ENCODE results near the gene PAX8. TPM values are rescaled to one million over a fixed set of nuclear protein-coding genes. Genes with fewer than 3 reads are reported as not detected.
A peak's percentile ranks its signal among the peaks of the same experiment; 100 is the strongest.

Gene PAX8
- total and polyA plus RNA-seq, 8 donors = 0.28 to 6.5 (median 1.1) TPM; not detected in 3

DNA sequence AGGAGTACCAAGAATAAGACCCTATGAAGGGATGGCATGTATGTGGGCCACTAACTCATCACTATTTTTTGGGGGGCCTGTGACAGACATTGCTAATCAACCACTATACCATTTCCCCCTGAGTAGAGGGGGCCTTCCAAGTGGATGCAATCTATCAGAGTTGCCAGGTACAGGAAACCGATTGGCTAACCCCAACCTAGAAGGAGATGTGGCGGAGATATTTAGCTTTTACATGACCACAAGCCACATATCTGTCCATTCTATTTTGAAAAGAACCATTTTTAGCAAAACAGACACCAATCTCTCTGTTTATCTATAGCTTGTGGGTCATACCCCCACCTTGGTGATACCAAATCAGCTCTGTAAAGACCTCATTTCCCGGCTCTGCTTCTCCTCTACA lies 51.0 kb downstream of the PAX8 start:
- Histone ChIP-seq H3K4me1 (peaks cover 21 to 59% (median 42%) of the 10 kb centered on the region in 4 donors), H3K27me3 (no peaks in the 10 kb centered on the region), H3K4me3 (no peak overlapping the region), H3K9me3 (no peaks in the 10 kb centered on the region), H3K27ac (peak overlapping the region in 4 of 5 donors; percentile 45 to 77 (median 52)), H3K36me3 (no peaks in the 10 kb centered on the region)
- 66 to 79% (median 74%) methylated on average over 3 of the region's 3 CpGs for WGBS, 5 donors
- intact Hi-C loops (cut with DNase I; ENCODE audit: low total_unique reads) = no loop called here
- TF ChIP-seq, protein P1, sequence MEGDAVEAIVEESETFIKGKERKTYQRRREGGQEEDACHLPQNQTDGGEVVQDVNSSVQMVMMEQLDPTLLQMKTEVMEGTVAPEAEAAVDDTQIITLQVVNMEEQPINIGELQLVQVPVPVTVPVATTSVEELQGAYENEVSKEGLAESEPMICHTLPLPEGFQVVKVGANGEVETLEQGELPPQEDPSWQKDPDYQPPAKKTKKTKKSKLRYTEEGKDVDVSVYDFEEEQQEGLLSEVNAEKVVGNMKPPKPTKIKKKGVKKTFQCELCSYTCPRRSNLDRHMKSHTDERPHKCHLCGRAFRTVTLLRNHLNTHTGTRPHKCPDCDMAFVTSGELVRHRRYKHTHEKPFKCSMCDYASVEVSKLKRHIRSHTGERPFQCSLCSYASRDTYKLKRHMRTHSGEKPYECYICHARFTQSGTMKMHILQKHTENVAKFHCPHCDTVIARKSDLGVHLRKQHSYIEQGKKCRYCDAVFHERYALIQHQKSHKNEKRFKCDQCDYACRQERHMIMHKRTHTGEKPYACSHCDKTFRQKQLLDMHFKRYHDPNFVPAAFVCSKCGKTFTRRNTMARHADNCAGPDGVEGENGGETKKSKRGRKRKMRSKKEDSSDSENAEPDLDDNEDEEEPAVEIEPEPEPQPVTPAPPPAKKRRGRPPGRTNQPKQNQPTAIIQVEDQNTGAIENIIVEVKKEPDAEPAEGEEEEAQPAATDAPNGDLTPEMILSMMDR (IDR thresholded peaks at IDR 0.05) = no peak
- TF ChIP-seq EP300 (IDR thresholded peaks at IDR 0.05) (no peak), POLR2AphosphoS5 (IDR thresholded peaks at IDR 0.05) (no peak), POLR2A (IDR thresholded peaks at IDR 0.05) (no peak)
- DNase-seq = no peak

DNA sequence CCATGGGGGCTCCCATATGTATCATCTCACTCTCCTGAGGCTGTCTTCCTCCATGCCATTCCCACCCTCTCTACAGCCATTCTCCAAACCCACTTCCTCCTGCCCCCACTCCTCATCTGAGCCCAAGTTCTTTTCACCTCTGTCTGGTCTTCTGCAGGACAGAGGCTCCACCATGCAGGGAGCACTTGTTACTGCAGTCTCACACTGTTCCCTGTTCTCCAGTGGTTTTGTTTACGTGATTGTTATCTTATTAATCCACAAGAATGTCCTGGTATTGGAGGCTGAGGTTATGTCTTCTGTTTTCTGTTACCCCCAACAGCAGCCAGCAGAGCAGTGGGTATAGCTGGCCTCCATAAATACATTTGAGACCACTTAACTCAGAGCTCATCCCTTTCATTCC lies 51.4 kb downstream of the PAX8 start:
- Histone ChIP-seq H3K9me3 (no peaks in the 10 kb centered on the region), H3K27me3 (no peaks in the 10 kb centered on the region), H3K4me1 (peaks cover 21 to 59% (median 42%) of the 10 kb centered on the region in 4 donors), H3K27ac (peak overlapping the region in 2 of 5 donors; percentile 45 to 46), H3K4me3 (no peak overlapping the region), H3K36me3 (no peaks in the 10 kb centered on the region)
- TF ChIP-seq, protein P1 (IDR thresholded peaks at IDR 0.05) = no peak
- TF ChIP-seq POLR2A (IDR thresholded peaks at IDR 0.05) (no peak), POLR2AphosphoS5 (IDR thresholded peaks at IDR 0.05) (no peak), EP300 (IDR thresholded peaks at IDR 0.05) (no peak)
- 35 to 68% (median 45%) methylated on average over 1 of the region's 1 CpG for WGBS, 5 donors
- no peak for DNase-seq
- intact Hi-C loops (cut with DNase I; ENCODE audit: low total_unique reads) = no loop called here

DNA sequence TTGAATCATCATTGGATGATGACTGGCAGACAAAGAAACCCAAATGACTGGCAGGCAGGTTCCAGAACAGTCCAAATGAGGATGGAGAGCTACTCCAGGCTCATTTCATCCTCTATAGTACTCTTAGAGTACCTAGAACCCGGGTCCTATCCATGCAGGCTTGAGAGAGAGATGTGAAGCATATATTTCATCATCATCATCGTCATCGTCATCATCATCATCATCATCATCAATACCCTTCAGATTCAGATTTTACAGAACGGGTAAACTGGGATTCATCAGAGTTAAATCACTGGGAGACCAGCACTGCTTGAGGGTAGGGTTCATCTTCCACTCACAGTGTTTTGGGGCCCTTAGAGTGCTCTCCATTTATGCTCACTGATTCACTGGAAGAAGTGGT lies 52.3 kb downstream of the PAX8 start:
- no peak overlapping the region for H3K4me3 ChIP-seq
- no peak for TF ChIP-seq POLR2A (IDR thresholded peaks at IDR 0.05)
- no peak for TF ChIP-seq EP300 (IDR thresholded peaks at IDR 0.05)
- no peak for TF ChIP-seq POLR2AphosphoS5 (IDR thresholded peaks at IDR 0.05)
- TF ChIP-seq, protein P1 (IDR thresholded peaks at IDR 0.05) = no peak
- 75 to 92% (median 78%) methylated on average over 4 of the region's 4 CpGs for WGBS, 5 donors
- no peaks in the 10 kb centered on the region for H3K36me3 ChIP-seq
- H3K9me3 ChIP-seq = no peaks in the 10 kb centered on the region
- peak overlapping the region in 2 of 5 donors; percentile 63 to 65 for H3K27ac ChIP-seq
- peaks cover 27 to 61% (median 46%) of the 10 kb centered on the region in 4 donors for H3K4me1 ChIP-seq
- intact Hi-C loops (cut with DNase I; ENCODE audit: low total_unique reads) = no loop called here
- no peak for DNase-seq
- no peaks in the 10 kb centered on the region for H3K27me3 ChIP-seq

DNA sequence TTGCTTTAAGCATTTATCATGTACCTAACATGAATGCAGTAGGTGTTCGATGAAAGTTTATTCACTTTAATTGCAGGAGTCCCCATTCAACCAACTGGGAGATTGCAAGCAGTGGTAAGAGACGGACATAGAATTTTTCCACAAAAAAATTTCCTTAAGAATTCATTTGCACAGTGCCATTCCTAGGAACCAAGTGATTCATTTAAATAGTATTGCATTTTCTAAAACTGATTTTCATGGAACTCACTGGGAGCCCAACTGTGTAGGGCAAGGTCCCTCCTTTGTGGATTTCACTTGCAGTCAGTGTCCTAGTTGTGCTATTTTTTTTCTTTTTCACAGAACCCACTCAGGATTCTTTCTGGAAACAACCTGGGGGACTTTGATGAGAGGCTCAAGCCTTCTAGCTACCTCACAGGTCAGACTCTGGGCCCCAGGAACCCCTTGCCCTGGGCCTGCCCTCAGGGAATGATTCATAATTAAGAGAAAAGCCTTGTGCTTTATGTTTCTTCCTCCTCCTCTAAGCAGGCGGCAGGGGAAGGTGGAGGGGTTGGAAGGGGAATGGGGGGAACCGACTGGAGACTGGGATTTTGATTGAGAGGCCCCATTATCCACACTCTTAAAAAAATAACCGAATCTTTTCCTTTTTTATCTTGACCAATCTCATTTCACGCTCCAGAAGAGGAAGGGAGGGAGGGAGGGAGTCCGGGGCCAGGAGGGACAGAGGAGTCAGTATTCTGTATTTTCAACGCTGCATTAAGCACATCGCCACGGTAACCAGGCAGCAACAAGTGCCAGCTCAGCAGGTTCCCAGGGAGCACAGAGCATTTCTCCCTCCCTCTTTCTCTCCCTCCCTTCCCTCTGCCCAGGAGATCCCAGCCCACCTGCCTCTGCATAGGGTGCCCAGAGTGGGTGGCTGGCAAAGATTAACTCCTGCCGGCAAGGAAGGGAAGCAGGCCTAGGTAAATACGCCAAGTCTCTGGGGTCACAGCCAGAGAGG lies 53.2 kb downstream of the PAX8 start:
- Histone ChIP-seq H3K36me3 (no peaks in the 10 kb centered on the region), H3K9me3 (no peaks in the 10 kb centered on the region), H3K4me3 (no peak overlapping the region), H3K27me3 (no peaks in the 10 kb centered on the region), H3K27ac (peak overlapping the region; percentile 23 to 79 (median 63)), H3K4me1 (peaks cover 22 to 55% (median 43%) of the 10 kb centered on the region in 4 donors)
- WGBS, 5 donors = 27 to 44% (median 35%) methylated on average over 12 of the region's 12 CpGs
- peak in 1 of 2 donors; percentile 90 for DNase-seq
- TF ChIP-seq POLR2A (IDR thresholded peaks at IDR 0.05) = no peak
- TF ChIP-seq, protein P1 (IDR thresholded peaks at IDR 0.05) = no peak
- TF ChIP-seq POLR2AphosphoS5 (IDR thresholded peaks at IDR 0.05) = no peak
- no peak for TF ChIP-seq EP300 (IDR thresholded peaks at IDR 0.05)
- intact Hi-C loops (cut with DNase I; ENCODE audit: low total_unique reads) = no loop called here

All from stomach (tissue), 9 donors.